CD4-positive, alpha-beta T cell treated with Interleukin-4 for 1 hour (primary cell): ENCODE results near the gene GLP2R.

Source experiments
- DNase-seq, 2 donors: peaks; one replicate each; pipeline ENCODE4 v3.0.0-alpha.2; 2020 to 2022

Gene GLP2R

DNA sequence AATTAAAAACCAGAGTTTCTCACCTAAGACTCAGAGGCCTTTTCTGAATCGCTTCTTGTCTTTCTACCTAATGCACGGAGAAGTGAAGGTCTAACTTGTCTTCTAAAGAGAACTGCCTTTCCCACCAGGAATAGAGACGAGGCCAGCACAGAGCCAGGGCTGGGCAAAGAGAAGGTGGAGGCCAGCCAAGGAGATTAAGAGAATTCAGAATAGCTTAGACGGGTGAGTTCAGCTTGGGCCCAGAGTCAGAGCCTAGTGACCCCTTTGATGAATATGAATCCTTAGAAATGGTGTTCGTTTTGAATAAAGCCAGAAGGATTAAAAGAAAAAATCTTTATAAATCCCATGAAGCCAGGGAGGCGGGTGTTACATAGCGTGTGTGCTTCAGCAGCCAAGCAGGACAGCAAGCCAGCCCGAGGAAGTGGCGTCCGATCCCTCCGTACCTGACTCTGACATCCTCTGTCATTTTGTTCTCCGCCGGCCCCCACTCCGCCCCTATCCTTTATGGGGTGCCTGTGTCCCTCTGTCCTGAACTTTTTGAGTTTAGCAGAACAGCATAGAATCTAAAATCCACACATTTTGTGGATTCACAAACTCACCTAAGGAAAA is 11.3 kb upstream of the GLP2R start:
- DNase-seq: no peak

DNA sequence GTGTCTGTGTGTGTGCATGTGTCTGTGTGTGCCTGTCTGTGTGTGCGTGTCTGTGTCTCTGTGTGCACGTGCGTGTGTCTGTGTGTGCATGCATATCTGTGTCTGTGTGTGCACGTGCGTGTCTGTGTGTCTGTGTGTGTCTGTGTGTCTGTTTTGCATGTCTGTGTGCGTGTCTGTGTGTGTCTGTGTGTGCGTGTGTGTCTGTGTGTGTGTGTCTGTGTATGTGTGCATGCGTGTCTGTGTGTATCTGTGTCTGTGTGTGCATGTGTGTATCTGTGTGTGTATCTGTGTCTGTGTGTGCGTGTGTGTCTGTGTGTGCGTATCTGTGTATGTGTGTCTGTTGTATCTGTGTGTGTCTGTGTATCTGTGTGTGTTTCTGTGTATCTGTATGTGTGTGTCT is 9.3 kb upstream of the GLP2R start:
- DNase-seq: no peak

DNA sequence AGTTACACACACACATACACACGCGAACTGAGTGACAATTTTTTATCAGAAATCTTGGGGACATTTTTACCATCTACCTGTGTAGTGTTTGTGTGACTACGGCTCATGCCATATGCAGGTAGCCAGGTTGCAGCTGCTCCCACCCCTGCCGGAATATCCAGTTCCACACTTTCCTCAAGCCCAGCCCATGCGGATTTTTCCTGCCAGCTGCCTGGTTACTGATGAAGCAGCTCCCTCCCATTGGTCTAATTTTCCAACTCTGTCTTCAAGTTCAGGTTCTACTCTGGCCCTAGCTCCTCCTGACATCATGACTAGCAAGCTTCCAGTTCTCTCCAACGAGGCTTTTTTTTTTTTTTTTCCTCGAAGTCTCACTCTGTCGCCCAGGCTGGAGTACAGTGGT is 8.6 kb upstream of the GLP2R start:
- no peak for DNase-seq

DNA sequence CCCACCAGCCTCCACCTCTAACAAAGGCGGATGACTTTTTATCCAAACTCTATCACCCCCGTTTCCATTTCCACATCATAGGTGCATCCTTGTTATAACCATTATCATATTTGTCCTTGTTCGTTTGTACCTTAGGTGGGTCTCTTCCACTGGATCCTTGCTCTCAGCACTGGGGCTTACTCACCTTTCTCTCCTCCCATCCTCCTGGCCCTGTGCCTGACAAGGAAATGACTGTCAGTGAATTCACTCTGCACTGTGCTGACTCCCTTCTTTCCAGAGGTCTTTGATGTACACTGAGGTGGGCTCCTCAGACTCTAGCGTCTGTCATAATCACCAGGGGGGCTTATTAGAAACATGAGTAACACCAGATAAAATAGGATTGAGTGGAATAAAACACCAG is 7.0 kb upstream of the GLP2R start:
- no peak for DNase-seq

DNA sequence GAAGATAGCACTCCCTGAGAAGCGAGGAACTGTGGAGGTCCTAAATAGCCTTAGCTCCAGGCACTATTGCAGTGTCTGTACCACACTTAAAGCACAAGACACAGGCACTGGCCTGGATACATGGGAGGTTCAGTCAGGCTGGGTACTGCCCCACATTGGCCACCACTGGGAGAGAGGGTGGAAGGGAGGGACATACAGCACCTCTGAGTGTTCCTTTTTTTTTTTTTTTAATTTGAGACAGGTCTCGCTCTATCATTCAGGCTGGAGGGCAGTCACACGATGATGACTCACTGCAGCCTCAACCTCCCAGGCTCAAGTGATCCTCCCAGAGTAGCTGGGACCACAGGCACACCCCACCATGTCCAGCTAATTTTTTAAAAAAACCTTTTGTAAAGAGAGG is 5.3 kb upstream of the GLP2R start:
- no peak for DNase-seq

DNA sequence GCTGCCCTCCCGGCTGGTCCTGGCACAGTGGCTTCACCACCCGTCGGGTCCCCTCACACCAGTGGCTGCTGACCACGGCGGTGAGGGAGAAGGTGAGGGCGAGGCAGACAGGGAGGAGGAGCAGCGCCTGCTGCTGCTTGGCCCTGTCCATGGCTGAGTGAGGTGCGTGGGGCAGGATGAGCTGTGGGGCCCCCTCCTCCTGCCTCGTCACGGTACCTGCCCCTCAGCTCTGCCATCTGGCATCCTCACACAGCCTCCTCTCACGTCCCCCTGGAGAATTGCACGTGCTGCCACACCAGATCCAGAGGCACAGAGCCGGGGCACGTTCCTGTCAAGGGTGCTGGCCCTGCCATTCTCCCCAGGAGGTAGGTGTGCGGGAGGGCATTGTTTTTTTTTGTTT is 3.8 kb upstream of the GLP2R start, which contains the start of gene GSG1L2:
Gene GSG1L2 (minus strand): TSS at position 159 of the 400 bp plus-strand sequence. CDS start 8 bp downstream, at position 151.
- DNase-seq: no peak

DNA sequence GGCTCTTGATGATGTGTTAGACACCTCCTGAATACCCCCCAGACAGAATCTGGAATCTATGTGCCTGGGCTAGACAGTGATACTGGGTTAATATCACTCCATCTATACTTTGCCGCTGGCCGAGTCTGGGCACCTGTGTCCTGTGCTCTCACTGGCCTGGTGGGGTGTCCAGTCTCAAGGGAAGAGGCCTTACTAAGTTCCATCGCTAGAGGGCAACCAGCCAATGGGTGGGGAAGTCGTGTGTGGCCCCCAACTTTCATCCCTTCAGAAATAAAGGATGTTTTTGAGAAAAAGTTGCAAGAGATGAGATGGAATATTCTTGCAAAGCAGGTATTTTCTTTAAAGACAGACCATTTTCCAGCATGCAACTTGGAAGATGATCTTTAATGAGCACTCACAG is 1.6 kb upstream of the GLP2R start:
- DNase-seq: no peak

DNA sequence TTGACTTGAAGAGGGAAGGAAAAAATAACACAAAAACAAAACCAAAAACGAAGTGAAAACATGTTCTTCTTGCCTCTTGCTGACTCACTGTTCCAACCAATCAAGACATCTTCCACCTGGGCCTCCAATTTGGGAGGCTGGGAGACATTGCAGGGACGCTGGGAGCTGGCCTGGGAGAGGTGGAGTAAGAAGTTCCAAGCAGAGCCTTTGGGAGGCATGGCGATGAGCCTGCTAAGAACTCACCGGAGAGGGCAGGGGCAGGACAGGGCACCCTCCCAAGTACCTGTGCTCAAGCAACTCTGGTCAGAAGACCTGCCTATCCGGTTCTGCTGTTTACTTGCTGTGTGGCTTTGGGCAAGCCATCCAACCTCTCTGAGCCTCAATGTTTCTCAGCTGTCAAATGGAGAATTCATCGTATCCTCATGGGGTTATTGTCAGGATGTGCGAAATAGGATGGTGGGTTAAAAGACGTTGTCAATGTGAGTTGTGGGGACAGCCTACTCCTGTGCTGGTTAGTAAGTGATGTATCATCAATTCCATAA is 856 bp upstream of the GLP2R start:
- no peak for DNase-seq

DNA sequence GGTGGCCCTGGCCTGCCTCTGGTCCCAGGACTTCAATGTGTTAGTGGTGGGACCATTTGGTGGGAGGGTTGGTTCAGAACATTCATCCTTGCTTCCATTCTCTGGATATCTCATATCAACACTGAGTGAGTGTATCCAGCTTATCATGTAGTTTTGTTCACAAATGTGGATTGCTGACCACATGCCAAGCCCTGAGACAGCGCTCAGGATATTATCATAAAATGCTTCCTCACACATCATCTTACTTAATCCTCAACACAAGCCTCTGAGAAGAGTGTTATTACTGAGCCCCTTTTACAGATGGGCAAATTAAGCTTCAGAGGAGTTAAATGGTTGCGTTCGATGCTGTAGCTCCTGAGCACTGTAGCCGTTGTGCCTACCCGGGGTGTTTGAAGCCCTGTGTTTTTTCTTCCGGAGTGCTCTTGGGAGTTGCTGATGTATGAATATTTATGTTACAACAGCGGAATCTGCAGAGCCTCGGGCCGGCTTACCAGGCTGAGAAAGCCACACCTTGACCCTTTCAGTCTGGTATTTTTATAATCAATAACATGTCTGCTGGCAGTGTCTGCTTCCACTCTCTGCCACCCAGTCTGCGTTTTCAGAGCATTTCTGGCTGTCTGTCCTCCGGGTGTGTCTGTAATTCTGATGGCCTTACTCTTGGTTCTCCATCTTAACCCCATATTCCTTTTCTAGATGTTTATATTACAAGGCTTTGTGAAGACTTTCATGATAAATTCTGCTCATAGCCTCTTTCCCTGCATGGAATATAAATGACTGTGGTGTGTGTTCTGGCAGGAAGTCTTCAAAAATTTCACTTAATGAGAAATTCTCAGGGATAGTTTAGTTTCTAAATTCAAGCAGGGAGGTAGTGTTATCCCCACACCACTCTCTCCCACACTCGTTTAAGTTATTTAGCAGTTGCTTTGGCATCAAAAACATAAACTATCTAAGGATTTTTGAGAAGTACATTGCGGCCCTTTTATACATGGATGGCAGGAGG is 2.9 kb downstream of the GLP2R start:
- no peak for DNase-seq

DNA sequence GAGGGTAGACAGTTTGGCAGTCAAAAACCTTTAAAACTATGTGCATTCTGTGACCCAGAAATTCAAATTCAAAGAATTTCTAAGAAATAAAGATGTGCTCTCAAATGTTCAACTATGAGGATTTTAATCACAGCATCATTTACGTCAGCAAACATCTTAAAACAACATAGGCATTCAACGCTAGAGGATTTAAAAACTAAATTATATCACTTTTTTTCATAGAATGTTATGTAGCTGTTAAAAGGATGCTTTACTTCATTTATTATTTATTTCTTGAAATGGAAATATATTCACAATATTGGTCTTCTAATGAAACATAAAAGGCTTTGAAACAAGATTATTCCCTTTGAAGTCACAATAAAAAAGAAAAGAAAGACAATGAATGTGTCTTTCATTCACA is 3.6 kb downstream of the GLP2R start:
- no peak for DNase-seq

DNA sequence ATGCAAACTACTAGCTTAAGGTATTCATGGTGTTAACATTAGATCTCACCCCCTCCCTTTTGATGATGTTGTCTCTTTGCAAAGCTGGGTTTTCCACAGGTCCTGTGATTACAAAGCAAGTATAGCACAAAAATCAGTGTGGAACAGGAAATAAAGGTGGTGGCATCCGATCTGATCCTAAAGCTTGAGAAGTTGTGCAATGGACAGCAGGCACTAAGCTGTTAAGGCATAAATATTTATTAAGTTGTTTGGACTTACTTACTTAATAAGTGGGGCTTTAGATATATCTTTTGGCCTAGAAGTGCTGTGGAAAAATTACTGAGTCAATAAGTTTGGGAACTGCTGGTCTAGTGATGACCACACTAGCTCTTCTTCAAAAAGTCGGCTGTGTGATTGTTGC is 5.0 kb downstream of the GLP2R start:
- no peak for DNase-seq

DNA sequence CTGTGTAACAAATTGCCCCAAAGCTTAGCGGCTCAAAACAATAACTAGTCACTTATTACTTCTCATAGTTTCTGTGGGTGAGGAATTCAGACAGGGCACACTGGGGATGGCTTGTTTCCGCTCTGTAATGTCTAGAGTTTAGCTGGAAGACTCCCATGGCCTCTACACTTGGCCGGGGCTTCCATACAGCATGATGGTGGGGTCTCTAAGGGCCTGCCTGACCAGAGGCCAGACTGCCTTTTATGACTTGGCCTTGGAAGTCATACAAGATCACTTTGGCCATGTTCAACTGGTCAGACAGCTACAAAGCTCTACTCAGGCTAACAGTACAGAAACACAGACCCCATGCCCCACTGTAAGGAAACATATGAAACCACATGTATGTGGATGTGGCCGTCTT is 8.2 kb downstream of the GLP2R start:
- DNase-seq: no peak

DNA sequence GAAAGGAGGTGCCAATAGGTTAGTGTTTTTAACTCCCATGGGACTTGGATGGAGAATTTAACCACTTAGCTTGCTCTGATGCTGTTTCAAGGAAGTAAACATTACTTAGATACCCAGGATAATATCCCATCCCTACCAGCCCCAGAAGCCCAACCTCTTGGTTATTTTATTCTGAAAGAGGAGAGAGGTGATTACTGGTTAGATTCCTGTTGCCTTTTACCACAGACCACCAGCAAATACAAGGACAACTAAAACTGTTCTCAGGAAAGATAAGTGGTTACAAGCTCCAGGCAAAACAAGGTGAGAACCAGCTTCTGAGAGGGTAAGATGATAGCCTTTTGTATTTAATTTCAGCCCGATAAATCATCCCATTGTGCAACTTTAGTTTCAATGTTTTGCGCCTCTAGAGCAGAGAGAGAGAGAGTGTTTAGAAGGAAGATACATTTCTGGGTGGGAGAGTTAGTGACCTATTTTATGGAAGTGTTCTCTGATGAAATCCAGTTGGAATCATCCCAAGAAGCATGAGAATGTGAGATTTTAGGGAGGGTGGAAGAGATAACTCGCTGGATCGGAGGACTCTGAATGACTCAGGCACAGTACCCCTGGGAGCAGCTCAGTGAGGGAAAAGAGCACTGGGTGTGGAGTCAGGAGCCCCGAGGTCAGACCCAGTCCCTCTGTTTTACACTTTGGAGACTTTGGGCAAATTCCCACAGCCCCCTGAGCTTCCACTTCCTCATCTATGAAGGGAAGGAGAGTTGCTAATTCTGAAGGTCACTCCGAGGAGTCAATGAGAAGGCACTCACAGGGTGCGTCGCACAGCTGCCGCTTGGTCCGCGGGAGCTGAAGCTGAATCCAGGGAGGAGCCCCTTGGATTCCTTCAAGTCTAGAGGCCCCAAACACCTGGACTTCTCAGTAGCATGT is 12.1 kb downstream of the GLP2R start:
- DNase-seq: no peak

DNA sequence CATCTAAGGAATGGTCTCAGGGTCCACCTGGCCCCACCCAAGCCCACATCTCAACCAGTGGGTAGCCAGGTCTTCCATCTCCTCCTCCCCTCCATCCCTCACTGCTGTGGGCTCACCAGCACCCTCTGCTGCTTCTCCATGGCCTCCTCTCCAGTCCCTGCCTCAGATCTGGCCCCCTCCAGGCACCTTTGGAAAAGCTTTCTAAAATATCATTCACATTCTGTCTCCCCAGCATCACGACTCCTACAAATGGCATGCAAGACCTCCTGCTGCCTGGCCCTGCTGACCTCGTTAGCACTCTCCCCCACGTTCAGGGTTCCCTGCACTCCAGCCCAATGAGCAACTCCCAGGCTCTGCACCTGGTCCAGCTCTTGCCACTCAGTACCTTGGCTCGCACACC is 13.7 kb downstream of the GLP2R start:
- no peak for DNase-seq

DNA sequence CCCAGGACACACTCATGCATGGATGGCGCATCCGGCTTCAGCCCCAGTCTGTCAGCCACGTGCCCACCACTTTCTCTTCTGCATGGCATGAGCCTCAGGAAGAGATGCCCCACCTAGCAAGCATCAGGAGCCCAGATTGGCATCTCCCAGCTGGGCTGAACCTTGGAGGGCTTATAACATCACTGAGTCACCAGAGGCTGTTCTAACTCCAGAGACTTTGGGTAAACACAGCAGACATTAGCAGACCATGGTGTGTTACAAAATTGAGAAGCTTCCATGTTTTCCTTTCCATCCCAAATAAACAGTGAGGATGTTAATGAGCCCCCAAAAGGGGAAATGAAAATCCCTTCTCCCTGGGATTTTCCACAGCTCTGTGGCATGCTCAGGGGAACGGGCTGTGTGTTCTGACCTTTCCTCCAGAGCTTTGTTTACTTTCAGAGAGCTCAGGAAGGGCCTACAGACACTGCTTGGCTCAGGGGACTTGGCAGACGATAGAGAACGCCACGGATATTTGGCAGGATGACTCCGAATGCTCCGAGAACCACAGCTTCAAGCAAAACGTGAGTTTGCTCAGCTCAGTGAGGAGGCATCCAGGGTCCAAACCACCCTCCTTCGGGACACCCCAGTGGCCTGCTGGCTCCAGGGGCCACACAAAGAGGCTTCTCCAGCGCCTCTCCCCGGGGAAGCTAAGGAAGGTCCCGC is 16.5 kb downstream of the GLP2R start:
- no peak for DNase-seq

DNA sequence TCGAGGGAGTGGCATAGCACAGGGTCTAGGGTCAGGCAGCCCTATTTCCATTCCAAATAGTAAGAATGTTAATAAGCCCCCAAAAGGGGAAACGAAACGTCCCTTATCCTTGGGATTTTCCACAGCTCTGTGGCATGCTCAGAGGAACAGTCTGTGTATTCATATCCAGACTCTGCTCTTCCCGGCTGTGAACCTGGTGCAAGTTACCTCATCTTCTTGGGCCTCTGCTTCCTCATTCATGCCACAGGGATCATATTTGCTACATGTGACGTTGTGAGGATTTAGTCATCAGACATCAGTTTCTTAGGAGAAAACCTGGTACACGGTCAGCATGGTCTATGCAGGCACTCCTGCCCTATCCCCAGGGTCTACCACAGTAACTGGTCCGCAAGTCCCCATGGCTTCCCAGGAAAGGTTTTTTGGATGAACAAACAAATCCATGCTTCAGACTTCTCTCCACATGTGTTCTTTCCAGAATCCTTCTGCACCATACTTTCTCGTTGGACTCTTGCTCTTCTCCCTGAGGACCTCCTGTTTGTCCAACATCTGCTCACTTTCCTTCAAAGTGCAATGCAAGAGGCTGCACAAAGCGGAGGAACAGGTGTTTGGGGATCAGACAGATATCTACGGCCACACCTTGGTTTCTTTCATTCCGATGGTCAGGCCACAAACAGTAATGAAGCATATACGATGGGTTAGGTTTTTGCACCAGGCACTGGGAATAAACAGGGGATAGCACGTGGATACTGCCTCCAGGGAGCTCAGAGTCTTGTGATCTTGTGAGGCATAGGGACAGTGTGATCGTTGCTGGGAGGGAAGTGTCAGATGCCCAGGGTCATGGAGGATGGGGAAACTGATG is 17.7 kb downstream of the GLP2R start:
- DNase-seq: no peak

DNA sequence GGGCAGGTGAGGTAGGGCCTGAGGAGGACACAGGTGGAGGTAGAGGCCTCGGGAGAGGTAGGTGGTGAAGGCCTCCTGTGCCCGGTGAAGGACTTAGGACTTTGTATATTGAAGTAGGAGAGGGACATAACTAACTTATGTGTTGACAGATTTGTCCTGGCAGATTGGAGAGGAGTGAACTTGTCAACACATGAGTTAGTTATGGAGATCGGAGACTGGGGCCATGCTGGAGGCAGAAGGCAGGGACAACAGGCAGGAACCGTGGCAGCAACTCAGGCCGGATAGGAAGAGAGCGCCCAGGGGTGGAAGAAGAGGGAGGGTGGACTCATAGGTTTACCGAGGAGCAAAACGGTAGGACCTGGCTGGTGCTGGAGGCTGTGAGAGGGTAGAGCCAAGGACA is 18.4 kb downstream of the GLP2R start:
- no peak for DNase-seq

DNA sequence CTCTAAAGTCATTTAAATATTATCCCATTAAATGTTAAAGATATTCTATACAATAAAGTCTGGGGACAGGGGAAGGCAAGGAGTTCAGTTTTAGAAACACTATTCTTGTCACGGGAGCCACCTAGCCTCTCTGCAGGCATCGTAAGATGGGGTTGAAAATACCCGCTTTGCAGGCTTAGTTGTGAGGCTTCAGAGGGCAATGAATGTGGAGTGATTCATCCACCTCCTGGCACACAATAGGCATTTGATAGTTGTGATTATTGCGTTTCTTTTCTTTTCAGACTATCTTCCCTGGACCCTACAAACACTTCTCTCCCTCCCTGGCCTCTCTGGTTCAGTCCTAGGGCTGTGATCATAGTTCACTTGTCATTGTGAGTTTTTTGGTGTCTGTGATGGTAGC is 19.6 kb downstream of the GLP2R start:
- no peak for DNase-seq

DNA sequence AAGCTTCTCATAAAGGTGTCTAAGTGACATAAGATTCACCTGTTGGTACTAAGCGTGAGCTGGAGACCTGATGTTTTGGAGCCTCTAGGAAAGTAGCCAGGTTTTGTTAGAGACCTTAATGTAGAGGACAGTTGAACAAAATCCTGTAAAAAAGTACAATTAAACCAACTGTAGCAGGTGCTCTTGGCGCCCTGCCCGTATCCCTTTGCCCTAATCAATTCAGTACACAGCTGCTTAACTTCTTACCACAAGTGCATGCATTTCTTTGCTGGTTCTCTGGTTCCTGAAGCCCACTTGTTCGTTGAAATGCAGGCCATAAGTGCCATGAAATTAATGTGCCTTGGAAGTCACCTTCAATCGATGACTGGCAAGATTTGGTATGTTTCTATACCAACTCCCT is 24.4 kb downstream of the GLP2R start:
- no peak for DNase-seq

DNA sequence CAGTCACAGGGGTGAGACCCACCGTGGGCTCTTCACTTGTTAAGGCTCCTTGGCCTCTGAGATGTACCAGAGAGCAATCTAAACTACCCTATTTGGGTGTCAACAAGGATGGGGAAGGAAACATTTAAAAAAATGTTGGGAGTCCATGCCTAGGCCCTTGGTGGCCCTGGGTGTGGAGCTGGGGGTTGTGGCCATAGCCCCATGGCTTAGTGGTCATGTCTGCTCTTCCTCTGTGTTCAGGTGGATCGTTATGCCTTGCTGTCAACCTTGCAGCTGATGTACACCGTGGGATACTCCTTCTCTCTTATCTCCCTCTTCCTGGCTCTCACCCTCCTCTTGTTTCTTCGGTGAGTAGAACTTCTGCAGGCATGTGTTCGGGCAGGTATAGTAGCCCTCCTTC is 28.5 kb downstream of the GLP2R start:
- no peak for DNase-seq

DNA sequence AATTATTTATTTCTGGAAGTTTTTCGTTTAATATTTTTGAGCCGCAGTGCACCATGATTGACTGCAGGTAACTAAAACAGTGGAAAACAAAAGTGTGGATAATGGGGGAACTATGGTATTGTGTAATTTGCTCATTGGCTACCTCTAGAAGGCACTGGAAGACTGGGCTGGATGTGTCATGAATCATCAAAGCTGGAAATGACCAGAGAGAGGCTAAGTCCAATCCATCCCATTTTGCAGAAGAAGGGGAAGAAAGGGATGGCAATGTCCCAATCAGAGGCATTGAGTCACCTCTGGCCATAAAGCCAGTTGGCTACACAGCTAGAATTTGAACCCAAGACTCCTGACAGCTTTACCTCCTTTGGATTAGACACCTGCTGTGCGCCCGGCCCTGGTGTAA is 29.3 kb downstream of the GLP2R start:
- DNase-seq: no peak
